Measurements from ENCODE around the gene USP48.

Gene USP48

GRCh38 chr1:21707086-21707840 lies 75.7 kb downstream of the USP48 start:
- POLR2A ChIA-PET (ENCODE audit: low non-redundant PET), result no interaction called here
- no peak for DNase-seq (ENCODE audit: low spot score)
- CTCF ChIA-PET, result interaction anchor here (0.6 to 0.7 kb wide), 2 partner anchors 132 to 314 kb away, joined by 3 read pairs; no protein-coding TSS in a partner anchor
- no peak overlapping the region for H3K27ac ChIP-seq
- TF ChIP-seq CTCF (conservative IDR thresholded peaks at IDR 0.05; ENCODE audit: low read depth), result no peak

DNA sequence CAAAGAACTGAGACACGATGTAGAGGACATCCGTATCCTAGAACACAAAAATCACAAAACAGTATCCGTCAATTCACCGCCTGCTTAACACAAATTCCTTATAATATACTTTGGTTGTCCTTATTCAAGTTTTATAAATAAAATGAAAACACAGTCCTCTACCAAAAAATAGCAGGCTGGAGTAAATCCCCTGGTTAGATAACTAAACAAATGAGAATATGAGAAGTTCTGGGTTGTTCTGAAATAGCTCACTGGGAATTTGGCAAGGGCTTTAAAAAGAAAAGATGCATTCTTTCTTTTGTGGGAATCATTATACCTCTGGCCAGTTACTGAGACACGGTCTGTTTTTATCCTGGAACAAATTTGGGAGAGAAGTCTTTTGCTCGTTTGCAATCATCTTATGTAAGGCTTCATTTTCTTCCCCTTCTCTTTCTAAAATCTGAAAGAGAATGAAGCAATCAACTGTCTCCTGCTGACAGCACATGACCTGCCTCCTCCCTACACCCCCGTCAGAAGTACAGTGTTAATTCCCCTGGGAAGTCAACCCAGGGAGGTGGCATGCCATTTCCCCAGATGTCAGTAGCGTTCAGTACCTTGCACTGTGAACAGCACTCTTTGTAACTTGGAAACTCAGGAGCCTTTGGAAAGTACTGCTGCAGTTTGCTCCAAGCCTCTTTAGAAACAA lies 76.7 kb downstream of the USP48 start:
- H3K27ac ChIP-seq, result no peak overlapping the region
- POLR2A ChIA-PET (ENCODE audit: low non-redundant PET), result no interaction called here
- no peak for TF ChIP-seq CTCF (conservative IDR thresholded peaks at IDR 0.05; ENCODE audit: low read depth)
- DNase-seq (ENCODE audit: low spot score), result no peak
- CTCF ChIA-PET, result interaction anchor here (0.6 to 0.7 kb wide), 3 partner anchors 13 to 329 kb away, joined by 3 read pairs; no protein-coding TSS in a partner anchor

DNA sequence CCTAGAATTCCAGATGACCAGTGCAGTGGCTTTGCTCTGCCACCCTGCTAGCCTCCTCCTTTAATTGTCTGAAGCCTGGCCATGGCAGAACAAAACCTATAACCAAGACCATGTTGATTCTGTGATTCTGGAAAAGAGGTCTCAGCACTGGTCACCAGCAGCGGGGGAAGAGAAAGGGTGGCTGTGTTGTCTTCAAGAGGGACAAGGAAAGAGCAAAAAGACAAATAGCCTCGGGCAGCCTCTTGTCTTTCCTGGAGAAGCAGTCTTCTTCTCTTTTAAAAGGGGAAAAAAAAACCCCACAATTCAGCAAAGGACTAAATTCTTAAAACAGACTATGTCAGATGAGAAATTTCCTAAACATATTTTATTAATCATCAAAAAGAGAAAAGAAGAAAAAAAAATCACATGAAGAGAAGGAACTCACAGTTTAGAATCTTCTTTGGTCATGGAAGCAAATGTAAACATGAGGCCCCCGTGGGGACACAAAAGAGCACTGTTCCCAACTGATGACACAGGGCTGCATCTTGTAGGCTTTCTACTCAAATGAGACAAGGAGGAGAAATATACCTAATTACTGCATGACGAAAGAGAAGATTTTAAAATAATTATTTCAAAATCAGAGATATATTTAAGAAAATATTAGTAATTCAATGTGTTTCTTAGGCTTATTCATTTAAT lies 77.5 kb downstream of the USP48 start:
- no peak for TF ChIP-seq CTCF (conservative IDR thresholded peaks at IDR 0.05; ENCODE audit: low read depth)
- H3K27ac ChIP-seq, result no peak overlapping the region
- ChIA-PET CTCF (interaction anchor here (0.6 kb wide), 3 partner anchors 13 to 419 kb away, joined by 3 read pairs; no protein-coding TSS in a partner anchor), POLR2A (ENCODE audit: low non-redundant PET) (no interaction called here)
- no peak for DNase-seq (ENCODE audit: low spot score)

DNA sequence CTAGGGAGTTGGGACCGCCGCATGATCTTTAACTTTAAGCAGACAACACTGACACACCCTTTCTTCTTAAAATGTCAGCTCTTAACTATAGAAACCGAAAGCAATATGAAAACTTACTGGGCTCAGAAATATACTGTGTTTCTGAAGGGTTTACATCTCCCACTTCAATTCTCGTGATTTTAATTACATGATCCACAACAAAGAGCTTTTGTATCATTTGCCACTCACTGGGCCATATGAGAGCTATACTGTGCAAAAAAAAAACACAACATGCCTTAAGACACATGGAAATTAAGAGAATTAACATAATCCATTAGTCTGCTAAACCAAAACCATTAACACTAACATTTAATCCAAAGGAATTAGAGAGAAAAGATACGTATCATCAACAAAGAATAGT lies 78.8 kb downstream of the USP48 start:
- no peak for TF ChIP-seq CTCF (conservative IDR thresholded peaks at IDR 0.05; ENCODE audit: low read depth)
- POLR2A ChIA-PET (ENCODE audit: low non-redundant PET), result no interaction called here
- H3K27ac ChIP-seq, result no peak overlapping the region
- DNase-seq (ENCODE audit: low spot score), result no peak
- CTCF ChIA-PET, result interaction anchor here (0.7 kb wide), 1 partner anchor 10 kb away, joined by 5 read pairs; no protein-coding TSS in a partner anchor

GRCh38 chr1:21703318-21703963 lies 79.5 kb downstream of the USP48 start:
- ChIA-PET POLR2A (ENCODE audit: low non-redundant PET) (no interaction called here), CTCF (interaction anchor here (0.6 to 1.2 kb wide), 5 partner anchors 11 to 368 kb away, joined by 3 to 5 read pairs (median 4); no protein-coding TSS in a partner anchor)
- peak; percentile 46 for TF ChIP-seq CTCF (conservative IDR thresholded peaks at IDR 0.05; ENCODE audit: low read depth)
- H3K27ac ChIP-seq, result no peak overlapping the region
- peak; percentile 18 for DNase-seq (ENCODE audit: low spot score)

- no peak for DNase-seq (ENCODE audit: low spot score)
- POLR2A ChIA-PET (ENCODE audit: low non-redundant PET), result no interaction called here
- CTCF ChIA-PET, result interaction anchor here (0.5 to 1.2 kb wide), 6 partner anchors 12 to 369 kb away, joined by 3 to 5 read pairs (median 3); no protein-coding TSS in a partner anchor
- no peak overlapping the region for H3K27ac ChIP-seq
- TF ChIP-seq CTCF (conservative IDR thresholded peaks at IDR 0.05; ENCODE audit: low read depth), result no peak
These were observed 80.2 kb downstream of the USP48 start for GRCh38 chr1:21702780-21703179.
